Astrocyte of the cerebellum (primary cell): ENCODE results near the gene DAW1.
A peak's percentile ranks its signal among the peaks of the same experiment; 100 is the strongest.

Source experiments
- DNase-seq: peaks from one replicate; pipeline ENCODE4 v3.0.0-alpha.2; 2011; ENCODE audit warnings: low read depth
- H3K4me3 ChIP-seq: 2 replicates; pipeline ENCODE4 v1.5.1; 2011; ENCODE audit warnings: mild to moderate bottlenecking, low read depth, low read length, moderate library complexity
- in situ Hi-C: cut with HindIII; loops from 2 replicates; pipeline ENCODE4 v1.10.0; 2017; ENCODE audit warnings: low sequenced_read_pairs
- TF ChIP-seq, protein P1 (sequence below): IDR thresholded peaks from 2 replicates; pipeline ENCODE4 v1.5.1; 2012; ENCODE audit warnings: low read length, low read depth, moderate library complexity, mild to moderate bottlenecking; ENCODE audit errors: missing control alignments

The DAW1 gene

GRCh38 chr2:227890495-227891079 lies 19.2 kb downstream of the DAW1 start:
- in situ Hi-C loops: loop anchor here (25.0 kb wide), 1 partner anchor 772 kb away; no protein-coding TSS in a partner anchor
- DNase-seq: peak; percentile 55
- TF ChIP-seq, protein P1, sequence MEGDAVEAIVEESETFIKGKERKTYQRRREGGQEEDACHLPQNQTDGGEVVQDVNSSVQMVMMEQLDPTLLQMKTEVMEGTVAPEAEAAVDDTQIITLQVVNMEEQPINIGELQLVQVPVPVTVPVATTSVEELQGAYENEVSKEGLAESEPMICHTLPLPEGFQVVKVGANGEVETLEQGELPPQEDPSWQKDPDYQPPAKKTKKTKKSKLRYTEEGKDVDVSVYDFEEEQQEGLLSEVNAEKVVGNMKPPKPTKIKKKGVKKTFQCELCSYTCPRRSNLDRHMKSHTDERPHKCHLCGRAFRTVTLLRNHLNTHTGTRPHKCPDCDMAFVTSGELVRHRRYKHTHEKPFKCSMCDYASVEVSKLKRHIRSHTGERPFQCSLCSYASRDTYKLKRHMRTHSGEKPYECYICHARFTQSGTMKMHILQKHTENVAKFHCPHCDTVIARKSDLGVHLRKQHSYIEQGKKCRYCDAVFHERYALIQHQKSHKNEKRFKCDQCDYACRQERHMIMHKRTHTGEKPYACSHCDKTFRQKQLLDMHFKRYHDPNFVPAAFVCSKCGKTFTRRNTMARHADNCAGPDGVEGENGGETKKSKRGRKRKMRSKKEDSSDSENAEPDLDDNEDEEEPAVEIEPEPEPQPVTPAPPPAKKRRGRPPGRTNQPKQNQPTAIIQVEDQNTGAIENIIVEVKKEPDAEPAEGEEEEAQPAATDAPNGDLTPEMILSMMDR: peak; percentile 19
- no peak overlapping the region for H3K4me3 ChIP-seq

GRCh38 chr2:227891673-227892072 lies 20.2 kb downstream of the DAW1 start:
- DNase-seq: no peak
- H3K4me3 ChIP-seq: no peak overlapping the region
- TF ChIP-seq, protein P1: no peak
- in situ Hi-C loops: loop anchor here (25.0 kb wide), 1 partner anchor 771 kb away; no protein-coding TSS in a partner anchor

DNA sequence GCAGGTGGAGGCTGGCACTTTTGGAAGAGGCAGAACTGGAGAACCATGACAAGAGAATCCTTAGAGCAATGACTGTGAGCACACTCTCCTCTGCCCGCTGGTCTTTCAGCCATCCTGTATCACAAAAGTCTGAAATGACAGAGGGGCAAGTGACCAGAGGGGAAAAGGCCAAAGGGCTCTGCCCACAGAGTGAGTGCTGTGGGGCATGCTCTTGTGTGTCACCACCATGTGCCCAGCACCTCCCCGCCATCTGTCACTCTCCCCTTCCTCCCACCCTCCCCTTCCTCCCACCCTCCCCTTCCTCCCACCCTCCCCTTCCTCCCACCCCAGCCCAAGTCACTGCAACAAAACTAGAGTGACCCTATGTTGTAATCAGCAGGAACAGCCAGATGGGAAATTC lies 31.9 kb downstream of the DAW1 start:
- DNase-seq: no peak
- in situ Hi-C loops: no loop called here
- H3K4me3 ChIP-seq: no peak overlapping the region
- TF ChIP-seq, protein P1: no peak

GRCh38 chr2:227906991-227907390 lies 35.6 kb downstream of the DAW1 start:
- in situ Hi-C loops: no loop called here
- no peak overlapping the region for H3K4me3 ChIP-seq
- no peak for DNase-seq
- TF ChIP-seq, protein P1: no peak

GRCh38 chr2:227908266-227909054 lies 37.0 kb downstream of the DAW1 start:
- TF ChIP-seq, protein P1: no peak
- no peak for DNase-seq
- in situ Hi-C loops: no loop called here
- H3K4me3 ChIP-seq: no peak overlapping the region

DNA sequence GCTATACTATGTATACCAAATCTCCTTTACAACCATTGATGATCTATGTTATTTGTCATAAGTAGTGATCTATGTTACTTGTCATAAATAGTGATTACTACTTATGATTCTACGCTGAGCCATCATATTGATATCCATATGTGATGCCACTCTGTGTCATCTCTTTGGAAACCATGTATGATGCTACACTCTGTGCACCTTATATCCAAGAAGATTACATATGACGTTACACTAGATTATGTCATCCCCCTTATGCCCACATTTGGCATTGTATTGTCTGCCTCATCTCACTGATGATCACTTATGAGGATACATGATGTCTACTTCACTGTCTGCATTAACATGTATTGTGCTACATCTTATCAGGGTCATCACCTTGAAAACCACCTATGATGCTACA lies 42.9 kb downstream of the DAW1 start:
- TF ChIP-seq, protein P1: no peak
- in situ Hi-C loops: no loop called here
- DNase-seq: no peak
- H3K4me3 ChIP-seq: no peak overlapping the region
